ENCODE data around the gene SSBP2. TPM values are rescaled to one million over a fixed set of nuclear protein-coding genes. Genes with fewer than 3 reads are reported as not detected.

The SSBP2 gene
- total RNA-seq, 1 donor from 2014 or later, result 59.0 TPM

- no peak for DNase-seq (ENCODE audit: low spot score)
Measured at GRCh38 chr5:81393783-81394718, 356.8 kb downstream of the SSBP2 start, which contains the start of gene ACOT12. Gene ACOT12 (minus strand): TSS chr5:81394134. CDS start chr5:81394114, 20 bp downstream.

GRCh38 chr5:81393430-81393782 is 357.5 kb downstream of the SSBP2 start:
- DNase-seq (ENCODE audit: low spot score), result no peak

GRCh38 chr5:81389025-81389424 is 361.9 kb downstream of the SSBP2 start:
- DNase-seq (ENCODE audit: low spot score), result no peak

- no peak for DNase-seq (ENCODE audit: low spot score)
Measured at GRCh38 chr5:81388169-81388568, 362.7 kb downstream of the SSBP2 start.

GRCh38 chr5:81383867-81384266 is 367.0 kb downstream of the SSBP2 start:
- DNase-seq (ENCODE audit: low spot score), result no peak

GRCh38 chr5:81371354-81371876 is 379.5 kb downstream of the SSBP2 start:
- DNase-seq (ENCODE audit: low spot score), result no peak

- no peak for DNase-seq (ENCODE audit: low spot score)
Measured at GRCh38 chr5:81370912-81371311, 380.0 kb downstream of the SSBP2 start.

GRCh38 chr5:81365541-81365940 is 385.4 kb downstream of the SSBP2 start:
- DNase-seq (ENCODE audit: low spot score), result no peak

- DNase-seq (ENCODE audit: low spot score), result no peak
Measured at GRCh38 chr5:81363093-81363871, 387.6 kb downstream of the SSBP2 start.

Other genes with a start within 250 kb of the SSBP2 start
- gene ATG10, start 220.9 kb upstream of the SSBP2 start, total RNA-seq, result 12.5 TPM